BE2C (cell line): ENCODE measurements around the gene FNTB.

ENCODE experiments used
- DNase-seq: peaks from one replicate; pipeline ENCODE4 v3.0.0-alpha.2; 2020
- H3K27me3 ChIP-seq: fragments of 250-450 bp; sonication (Bioruptor Pico); 2 replicates; pipeline ENCODE4 v1.5.1; 2020; ENCODE audit warnings: mild to moderate bottlenecking
- H3K36me3 ChIP-seq: fragments of 250-450 bp; sonication (Bioruptor Pico); 2 replicates; pipeline ENCODE4 v1.5.1; 2020; ENCODE audit warnings: mild to moderate bottlenecking
- H3K4me1 ChIP-seq: fragments of 250-450 bp; sonication (Bioruptor Pico); 2 replicates; pipeline ENCODE4 v1.5.1; 2020
- H3K4me3 ChIP-seq: 2 replicates; pipeline ENCODE4 v1.5.1; 2011; ENCODE audit warnings: low read depth, low read length
- H3K9me3 ChIP-seq: fragments of 250-450 bp; sonication (Bioruptor Pico); 2 replicates; pipeline ENCODE4 v1.5.1; 2020
- TF ChIP-seq, protein P1 (sequence below): IDR thresholded peaks from 2 replicates; pipeline ENCODE4 v1.5.1; 2012; ENCODE audit warnings: mild to moderate bottlenecking, low read depth, low read length

FNTB gene

DNA sequence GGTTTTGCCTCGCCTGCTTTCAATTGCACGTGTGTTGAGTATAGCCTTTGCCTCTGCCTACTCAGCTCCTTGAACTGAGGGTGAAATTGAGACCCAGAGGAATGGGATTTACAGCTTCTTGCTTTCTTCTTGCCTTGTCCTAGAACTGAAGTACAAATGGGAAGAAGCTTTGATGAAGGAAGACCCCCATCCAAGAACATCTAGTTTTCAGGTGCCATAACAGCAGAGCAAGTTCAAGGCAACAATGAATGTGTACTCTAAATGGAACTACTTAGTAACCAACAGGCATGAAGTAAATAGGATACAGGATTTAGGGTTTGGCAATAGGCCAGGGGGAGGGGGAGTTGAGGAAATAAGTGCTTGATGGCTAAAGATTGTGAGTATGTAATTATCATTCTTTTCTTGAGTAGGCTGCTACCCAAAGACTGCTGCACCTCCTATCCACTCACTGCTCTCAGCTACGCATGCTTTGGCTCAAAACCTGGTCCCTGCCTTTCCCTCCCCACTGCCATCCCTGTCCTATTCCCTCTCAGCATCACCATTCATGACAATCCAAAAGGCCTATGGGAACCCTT is 46.3 kb upstream of the FNTB start:
- Histone ChIP-seq H3K4me3 (no peak overlapping the region), H3K36me3 (peaks cover 3% of the 10 kb centered on the region), H3K4me1 (no peaks in the 10 kb centered on the region), H3K9me3 (no peaks in the 10 kb centered on the region), H3K27me3 (no peaks in the 10 kb centered on the region)
- TF ChIP-seq, protein P1, sequence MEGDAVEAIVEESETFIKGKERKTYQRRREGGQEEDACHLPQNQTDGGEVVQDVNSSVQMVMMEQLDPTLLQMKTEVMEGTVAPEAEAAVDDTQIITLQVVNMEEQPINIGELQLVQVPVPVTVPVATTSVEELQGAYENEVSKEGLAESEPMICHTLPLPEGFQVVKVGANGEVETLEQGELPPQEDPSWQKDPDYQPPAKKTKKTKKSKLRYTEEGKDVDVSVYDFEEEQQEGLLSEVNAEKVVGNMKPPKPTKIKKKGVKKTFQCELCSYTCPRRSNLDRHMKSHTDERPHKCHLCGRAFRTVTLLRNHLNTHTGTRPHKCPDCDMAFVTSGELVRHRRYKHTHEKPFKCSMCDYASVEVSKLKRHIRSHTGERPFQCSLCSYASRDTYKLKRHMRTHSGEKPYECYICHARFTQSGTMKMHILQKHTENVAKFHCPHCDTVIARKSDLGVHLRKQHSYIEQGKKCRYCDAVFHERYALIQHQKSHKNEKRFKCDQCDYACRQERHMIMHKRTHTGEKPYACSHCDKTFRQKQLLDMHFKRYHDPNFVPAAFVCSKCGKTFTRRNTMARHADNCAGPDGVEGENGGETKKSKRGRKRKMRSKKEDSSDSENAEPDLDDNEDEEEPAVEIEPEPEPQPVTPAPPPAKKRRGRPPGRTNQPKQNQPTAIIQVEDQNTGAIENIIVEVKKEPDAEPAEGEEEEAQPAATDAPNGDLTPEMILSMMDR, result no peak
- no peak for DNase-seq

DNA sequence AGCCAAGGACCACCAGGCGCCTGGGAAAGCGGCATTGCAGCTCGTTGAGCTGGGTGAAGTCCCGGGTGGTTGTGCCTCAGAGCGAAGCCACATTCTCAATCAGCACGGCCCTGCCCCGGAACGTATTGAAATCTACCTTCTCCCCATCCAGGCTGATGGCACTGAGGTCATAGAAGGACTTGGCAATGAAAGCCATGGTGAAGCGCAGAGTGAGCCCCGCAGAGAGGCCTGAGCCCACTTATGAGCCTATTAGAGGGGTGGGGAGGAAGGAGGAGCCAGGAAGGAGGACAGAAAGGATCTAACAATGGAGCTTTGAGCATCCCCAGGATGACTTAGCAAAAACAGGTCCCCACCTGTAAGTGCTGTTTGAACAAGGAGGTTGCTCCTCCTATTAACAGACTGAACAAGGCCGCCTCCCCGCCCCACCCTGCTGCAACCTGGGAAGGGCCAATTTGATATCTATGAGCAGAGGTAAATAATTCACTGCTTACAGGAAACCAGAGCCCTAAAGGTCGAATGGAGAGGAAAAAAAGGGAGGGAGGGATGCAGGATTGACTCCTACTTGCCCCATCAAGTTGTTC is 44.1 kb upstream of the FNTB start, which contains the start of gene GPX2:
Gene GPX2 (minus strand): TSS at position 215 of the 581 bp plus-strand sequence. CDS start 19 bp downstream, at position 196.
- Histone ChIP-seq H3K27me3 (no peaks in the 10 kb centered on the region), H3K4me1 (no peaks in the 10 kb centered on the region), H3K9me3 (no peaks in the 10 kb centered on the region), H3K36me3 (peaks cover 3% of the 10 kb centered on the region), H3K4me3 (no peak within 1 kb of the TSS)
- TF ChIP-seq, protein P1, result no peak
- no peak for DNase-seq

DNA sequence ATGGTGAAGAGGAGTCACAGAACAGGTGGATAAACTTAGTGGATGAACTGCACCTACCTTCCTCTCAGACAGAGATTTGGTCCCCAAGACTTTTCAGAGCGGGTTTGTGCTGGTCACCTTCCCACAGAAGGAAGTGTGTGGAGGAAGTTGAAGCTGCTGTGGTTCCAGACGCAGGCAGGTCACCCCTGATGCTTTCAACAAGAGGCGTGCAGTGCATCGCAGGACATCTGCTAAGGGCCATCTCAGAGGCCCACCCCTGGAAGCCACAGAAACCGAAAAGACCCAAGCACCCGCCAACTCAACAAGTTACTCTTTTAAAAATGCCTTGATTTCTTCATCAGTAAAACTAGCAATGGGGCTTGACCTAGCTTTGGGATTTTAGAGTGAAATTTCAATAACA is 43.1 kb upstream of the FNTB start:
- no peaks in the 10 kb centered on the region for H3K27me3 ChIP-seq
- peaks cover 3% of the 10 kb centered on the region for H3K36me3 ChIP-seq
- H3K4me1 ChIP-seq, result no peaks in the 10 kb centered on the region
- DNase-seq, result no peak
- H3K9me3 ChIP-seq, result no peaks in the 10 kb centered on the region
- TF ChIP-seq, protein P1, result no peak
- no peak overlapping the region for H3K4me3 ChIP-seq

DNA sequence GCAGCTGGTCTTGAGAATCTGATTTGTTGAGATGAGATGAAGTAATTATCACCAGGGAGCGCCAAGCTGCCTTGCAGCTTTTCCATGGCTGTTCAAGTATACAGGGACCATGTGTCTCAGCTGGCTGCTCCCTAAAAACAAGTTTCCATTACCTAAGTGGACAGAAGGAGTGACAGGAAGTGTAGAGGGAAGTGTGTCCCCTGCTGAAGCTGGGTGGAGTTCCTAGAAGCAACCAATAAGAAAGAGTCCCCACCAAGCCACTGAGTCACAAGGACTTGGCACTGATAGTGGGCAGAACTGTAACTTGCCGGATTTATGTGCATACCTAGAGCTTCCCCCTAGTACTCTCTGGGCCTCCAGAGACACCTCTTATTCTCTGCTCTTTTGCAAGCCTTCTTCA is 42.7 kb upstream of the FNTB start:
- TF ChIP-seq, protein P1, result no peak
- Histone ChIP-seq H3K27me3 (no peaks in the 10 kb centered on the region), H3K9me3 (no peaks in the 10 kb centered on the region), H3K36me3 (peaks cover 3% of the 10 kb centered on the region), H3K4me3 (no peak overlapping the region), H3K4me1 (no peaks in the 10 kb centered on the region)
- DNase-seq, result no peak

DNA sequence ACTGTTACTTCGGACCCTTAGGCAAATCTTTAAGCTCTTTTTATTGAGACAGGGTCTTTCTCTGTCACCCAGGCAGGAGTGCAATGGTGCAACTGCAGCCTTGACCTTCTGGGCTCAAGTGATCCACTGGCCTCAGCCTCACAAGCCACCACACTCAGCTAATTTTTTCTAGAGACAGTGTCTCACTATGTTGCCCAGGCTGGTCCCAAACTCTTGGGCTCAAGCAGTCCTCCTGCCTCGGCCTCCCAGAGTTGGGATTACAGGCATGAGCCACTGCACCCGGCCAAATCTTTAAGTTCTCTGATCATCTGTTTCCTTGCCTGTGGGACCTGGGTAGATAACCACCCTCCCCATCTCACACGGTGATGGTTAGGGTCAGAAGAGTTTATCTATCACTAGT is 41.8 kb upstream of the FNTB start:
- no peaks in the 10 kb centered on the region for H3K27me3 ChIP-seq
- TF ChIP-seq, protein P1, result no peak
- H3K4me3 ChIP-seq, result no peak overlapping the region
- peaks cover 3% of the 10 kb centered on the region; the same call in 1 of the 2 replicates for H3K36me3 ChIP-seq
- no peak for DNase-seq
- no peaks in the 10 kb centered on the region for H3K9me3 ChIP-seq
- no peaks in the 10 kb centered on the region for H3K4me1 ChIP-seq

DNA sequence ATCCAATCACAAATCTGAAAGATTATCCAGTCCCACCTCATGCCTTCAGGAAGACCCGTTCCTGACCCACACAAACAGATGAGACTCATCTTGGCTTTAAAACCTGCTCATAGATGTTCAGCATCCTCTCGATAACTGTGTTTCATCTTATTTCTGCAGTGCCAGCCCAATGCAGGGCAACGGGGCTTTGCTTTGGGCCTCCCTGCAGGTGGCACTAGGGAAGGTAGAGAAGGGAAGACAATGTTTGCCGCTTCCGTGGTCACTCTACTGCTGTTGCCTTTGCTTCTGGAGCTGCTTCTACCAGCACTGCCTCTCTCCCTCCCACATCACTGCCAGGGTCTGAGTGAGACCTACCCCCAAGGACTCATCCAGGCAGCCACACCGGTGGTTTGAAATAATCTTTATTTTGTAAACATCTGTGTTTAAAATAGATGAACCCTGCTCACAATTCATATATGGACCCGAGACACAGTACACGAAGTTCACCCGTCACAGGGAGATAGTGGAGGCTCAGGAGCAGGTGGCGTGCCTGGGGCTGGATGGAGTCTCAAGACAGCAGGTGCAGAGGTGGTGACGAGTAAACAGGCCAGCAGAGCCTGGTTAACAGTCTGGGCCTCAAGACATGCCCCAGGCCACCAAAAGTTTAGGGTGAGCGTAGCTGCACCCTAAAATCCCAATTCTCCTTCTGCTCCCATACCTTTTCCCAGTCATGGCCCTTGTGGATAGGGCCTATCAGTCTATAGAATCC is 41.1 kb upstream of the FNTB start:
- TF ChIP-seq, protein P1, result no peak
- Histone ChIP-seq H3K9me3 (no peaks in the 10 kb centered on the region), H3K27me3 (no peaks in the 10 kb centered on the region), H3K36me3 (peaks cover 2% of the 10 kb centered on the region; the same call in 1 of the 2 replicates), H3K4me3 (no peak overlapping the region), H3K4me1 (no peaks in the 10 kb centered on the region)
- no peak for DNase-seq
